HG03159 (cell line): Measurements from ENCODE around the gene RNF152.

ENCODE experiments used
- ATAC-seq: cut with Tn5 transposase; IDR thresholded peaks from one replicate; pipeline ENCODE4 v1.9.1; 2021; ENCODE audit warnings: mild to moderate bottlenecking, moderate library complexity; ENCODE audit not compliant: unreplicated experiment

RNF152 gene

DNA sequence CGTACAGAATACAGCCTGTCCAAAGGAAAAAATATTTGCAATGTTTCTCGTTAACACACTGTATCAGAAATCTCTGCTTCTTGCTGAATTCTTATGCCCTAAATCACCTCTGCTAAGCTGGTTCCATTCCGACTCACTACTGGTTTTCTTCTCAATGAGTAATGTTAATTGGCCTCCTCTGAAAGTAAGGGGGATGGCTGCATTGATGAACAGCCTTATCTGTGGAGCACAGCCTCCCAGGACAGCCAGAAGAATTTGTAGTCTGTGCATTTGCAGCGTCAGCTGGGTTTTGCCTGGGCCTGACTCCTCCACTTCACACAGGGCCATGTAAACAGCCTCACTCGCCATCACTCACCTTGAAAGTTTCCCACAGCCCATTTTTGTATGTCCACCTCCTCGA is 127.7 kb downstream of the RNF152 start:
- ATAC-seq = no peak

DNA sequence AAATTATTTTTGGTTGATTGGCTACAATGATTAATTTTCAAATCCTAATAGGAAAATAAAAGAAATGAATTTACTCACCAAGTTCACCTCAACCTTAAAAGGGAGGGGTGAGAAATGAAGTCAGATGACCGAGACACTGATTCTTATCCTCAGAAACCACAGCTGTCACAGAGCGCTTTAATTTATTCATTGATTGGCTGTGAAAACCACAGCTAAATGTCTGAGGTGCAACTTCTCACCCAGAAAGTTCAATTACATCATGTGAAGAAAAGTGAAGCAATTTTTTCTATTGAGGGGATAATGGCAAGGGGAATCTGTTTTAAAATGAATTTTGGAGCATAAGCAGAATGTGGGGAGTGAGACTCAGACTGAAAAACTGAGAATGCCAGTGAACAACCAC is 128.4 kb downstream of the RNF152 start:
- ATAC-seq = no peak

DNA sequence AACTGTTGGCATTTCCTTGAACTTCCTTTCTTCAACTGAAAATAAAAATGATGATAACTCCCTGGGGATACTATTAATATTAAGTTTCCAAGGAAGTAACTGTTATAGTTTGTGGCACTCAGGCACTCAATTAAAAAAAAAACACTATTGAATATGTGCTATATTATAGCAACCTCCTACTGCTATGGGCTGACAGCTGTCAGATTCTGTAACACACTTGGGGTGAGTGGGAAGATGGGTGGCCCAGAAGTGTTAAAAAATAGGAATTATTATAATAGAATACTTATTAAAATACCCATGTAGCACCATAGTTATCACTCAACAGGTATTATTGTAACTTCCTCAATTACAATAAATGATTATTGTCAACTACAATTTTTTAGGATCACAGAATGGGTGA is 130.9 kb downstream of the RNF152 start:
- no peak for ATAC-seq
